CD14-positive monocyte (primary cell): ENCODE measurements around the gene ZNF232. TPM values are rescaled to one million over a fixed set of nuclear protein-coding genes. Genes with fewer than 3 reads are reported as not detected.
"Not testable (repeated sequence)": the region's sequence is repeated elsewhere in the genome, so short reads cannot be mapped to it uniquely, and the experiment has no call there.

Experiments
- DNase-seq, 3 donors: peaks; one replicate each; pipeline ENCODE4 v3.0.0-alpha.2; 2011 to 2022
- H2AFZ ChIP-seq: 2 replicates; pipeline ENCODE4 v1.6.0; 2012; ENCODE audit warnings: mild to moderate bottlenecking, low read depth, low read length, inconsistent platforms; ENCODE audit not compliant: insufficient read depth, poor library complexity, severe bottlenecking
- H3K27ac ChIP-seq, 2 donors: 1 replicate in 1 of 2; 2 replicates in 1 of 2; pipeline ENCODE4 v1.5.1; 2012 to 2013; ENCODE audit warnings: low read length in 2 of 2, control low read depth in 1 of 2, inconsistent platforms in 1 of 2, low read depth in 1 of 2, mild to moderate bottlenecking in 1 of 2
- H3K27me3 ChIP-seq, 2 donors: one replicate each; pipeline versions ENCODE4 v1.6.0 to v1.6.1; 2011 to 2013; ENCODE audit warnings: low read length in 2 of 2; ENCODE audit not compliant: control insufficient read depth in 2 of 2, insufficient read depth in 2 of 2
- H3K36me3 ChIP-seq, 2 donors: replicated peaks in 1 of 2; 1 replicate in 1 of 2; 2 replicates in 1 of 2; pipeline versions ENCODE4 v1.5.1 to v1.6.1; 2012 to 2013; ENCODE audit warnings: low read length in 2 of 2, control low read depth in 1 of 2, inconsistent platforms in 1 of 2, mild to moderate bottlenecking in 1 of 2; ENCODE audit not compliant: insufficient read depth in 2 of 2, control insufficient read depth in 1 of 2
- H3K4me1 ChIP-seq, 2 donors: 1 replicate in 1 of 2; 2 replicates in 1 of 2; pipeline versions ENCODE4 v1.5.1 to v1.6.1; 2012 to 2013; ENCODE audit warnings: low read length in 2 of 2, control low read depth in 1 of 2, inconsistent platforms in 1 of 2, mild to moderate bottlenecking in 1 of 2, moderate library complexity in 1 of 2; ENCODE audit not compliant: insufficient read depth in 2 of 2, control insufficient read depth in 1 of 2
- H3K4me2 ChIP-seq: replicated peaks from 2 replicates; pipeline ENCODE3; 2012; ENCODE audit warnings: low read length, moderate library complexity, mild to moderate bottlenecking; ENCODE audit not compliant: poor library complexity, severe bottlenecking; ENCODE audit errors: extremely low read depth
- H3K4me3 ChIP-seq, 3 experiments: fragments of 200-600 bp in 1 of 3; sonication (generic) in 1 of 3; replicated peaks in 1 of 3; 1 replicate in 2 of 3; 2 replicates in 1 of 3; pipeline ENCODE4 v1.5.1; 2011 to 2013; ENCODE audit warnings: low read length in 3 of 3, mild to moderate bottlenecking in 3 of 3, control low read depth in 2 of 3, low read depth in 2 of 3, inconsistent platforms in 1 of 3, moderate library complexity in 1 of 3
- H3K79me2 ChIP-seq: 2 replicates; pipeline ENCODE4 v1.6.0; 2012; ENCODE audit warnings: mild to moderate bottlenecking, control low read depth, inconsistent platforms, low read length, moderate library complexity; ENCODE audit not compliant: insufficient read depth
- H3K9ac ChIP-seq: 2 replicates; pipeline ENCODE4 v1.6.0; 2017; ENCODE audit warnings: low read length, mild to moderate bottlenecking; ENCODE audit not compliant: insufficient read depth, poor library complexity, severe bottlenecking
- H3K9me3 ChIP-seq, 2 donors: replicated peaks in 1 of 2; 1 replicate in 1 of 2; 2 replicates in 1 of 2; pipeline versions ENCODE4 v1.5.1 to v1.6.1; 2012 to 2013; ENCODE audit warnings: low read length in 2 of 2, control low read depth in 1 of 2; ENCODE audit not compliant: control insufficient read depth in 1 of 2, insufficient read depth in 1 of 2
- H4K20me1 ChIP-seq: 2 replicates; pipeline ENCODE4 v1.6.0; 2012; ENCODE audit warnings: mild to moderate bottlenecking, low read length, control low read depth, moderate library complexity; ENCODE audit not compliant: insufficient read depth
- H3K27ac Mint-ChIP-seq, 7 donors: one replicate each; pipeline ENCODE4 v1.8.0; 2020; ENCODE audit warnings: mild to moderate bottlenecking in 7 of 7, mixed read lengths in 7 of 7, moderate library complexity in 6 of 7, inconsistent platforms in 2 of 7
- H3K27me3 Mint-ChIP-seq, 3 donors: one replicate each; pipeline ENCODE4 v1.8.0; 2021 to 2022; ENCODE audit warnings: low read depth in 3 of 3, mild to moderate bottlenecking in 3 of 3, mixed read lengths in 3 of 3, moderate library complexity in 3 of 3, inconsistent platforms in 1 of 3
- H3K36me3 Mint-ChIP-seq, 2 donors: one replicate each; pipeline ENCODE4 v1.8.0; 2020; ENCODE audit warnings: mixed read lengths in 2 of 2, inconsistent platforms in 1 of 2, mild to moderate bottlenecking in 1 of 2
- H3K4me1 Mint-ChIP-seq: one replicate; pipeline ENCODE4 v1.8.0; 2020; ENCODE audit warnings: mild to moderate bottlenecking, mixed read lengths
- H3K4me3 Mint-ChIP-seq, 2 donors: one replicate each; pipeline ENCODE4 v1.8.0; 2020; ENCODE audit warnings: mild to moderate bottlenecking in 2 of 2, mixed read lengths in 2 of 2, moderate library complexity in 1 of 2
- H3K9me3 Mint-ChIP-seq, 7 donors: one replicate each; pipeline ENCODE4 v1.8.0; 2020 to 2022; ENCODE audit warnings: mixed read lengths in 7 of 7, mild to moderate bottlenecking in 6 of 7, moderate library complexity in 6 of 7, inconsistent platforms in 2 of 7
- WGBS: methylation state at CpG from one replicate; pipeline ENCODE4 v1.1.5; 2013; ENCODE audit warnings: missing lambda C conversion rate; ENCODE audit not compliant: insufficient coverage; 5-methylcytosine and 5-hydroxymethylcytosine counted together
- intact Hi-C, 2 donors: fragments of 100-400 bp; cut with micrococcal nuclease; formaldehyde crosslinking; loops; one replicate each; pipeline versions ENCODE4 v1.15.0 to v1.15.1; 2023
- polyA plus RNA-seq, 3 donors: library from polyadenylated mRNA; depleted of rRNA in 1 of 3; unstranded in 2 of 3; stranded (reverse) in 1 of 3; fragments of 300-500 nt in 2 of 3; fragments of >200 nt in 1 of 3; fragmentation: Illumina TruSeq in 2 of 3; gene quantifications; 1 replicate in 2 of 3; 2 replicates in 1 of 3; pipeline ENCODE4 v1.2.3, GENCODE V29; 2012 to 2021
- TF ChIP-seq, protein P1 (sequence below): fragments of 200-600 bp; IDR thresholded peaks from one replicate; pipeline ENCODE4 v1.8.0; 2022; ENCODE audit warnings: antibody characterized with exemption, mild to moderate bottlenecking

The ZNF232 gene
- polyA plus RNA-seq, 3 donors = 2.2 to 3.1 (median 3.0) TPM

DNA sequence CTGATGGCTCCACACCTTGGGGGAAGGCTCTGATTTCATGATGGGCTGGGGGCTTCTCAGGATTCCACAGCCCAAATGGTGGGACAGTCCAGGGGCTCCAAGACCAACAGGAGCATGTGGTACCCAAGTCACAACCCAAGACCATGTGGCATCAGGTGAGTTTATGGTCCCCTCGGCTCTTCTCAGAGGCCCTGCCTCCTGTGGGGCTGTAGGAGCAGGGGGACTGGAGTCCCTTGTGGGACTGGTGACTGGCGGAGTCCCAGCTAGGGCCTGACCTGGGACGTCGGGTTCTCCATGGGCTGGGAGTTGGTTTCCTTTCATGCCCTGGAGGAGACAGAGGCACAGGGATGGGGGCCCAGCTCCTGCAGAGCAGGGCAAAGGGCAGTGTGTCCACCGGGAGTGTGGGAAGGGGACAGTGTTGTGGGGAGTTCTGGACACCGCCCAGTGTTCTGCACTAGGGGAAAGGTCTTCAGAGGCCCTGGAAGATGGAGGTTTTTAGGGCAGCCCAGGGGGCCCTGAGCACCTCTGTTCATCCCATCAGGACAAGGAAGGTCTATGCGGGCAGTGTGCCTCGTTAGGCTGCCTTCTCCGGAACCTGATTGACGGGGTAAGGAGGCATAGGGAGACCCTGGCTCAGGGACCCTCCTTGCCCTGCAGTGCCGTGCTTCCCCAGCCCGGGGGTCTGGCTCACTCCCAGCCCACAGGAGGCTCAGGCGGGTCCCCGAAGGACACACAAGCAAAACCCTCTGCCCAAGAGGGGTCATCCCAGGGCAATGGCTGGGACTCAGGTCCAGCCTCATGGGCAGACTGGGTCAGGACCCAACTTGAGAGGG, 25.1 kb upstream of the ZNF232 start:
- H3K9ac ChIP-seq, H3K4me1 ChIP-seq, H3K27ac Mint-ChIP-seq, DNase-seq, H3K4me1 Mint-ChIP-seq, H3K27me3 Mint-ChIP-seq, H3K27ac ChIP-seq, H3K36me3 ChIP-seq, H3K4me3 Mint-ChIP-seq, H2AFZ ChIP-seq, H3K9me3 ChIP-seq, H3K4me2 ChIP-seq, intact Hi-C loops, H3K4me3 ChIP-seq, H3K36me3 Mint-ChIP-seq, H3K27me3 ChIP-seq, H3K79me2 ChIP-seq, H4K20me1 ChIP-seq, H3K9me3 Mint-ChIP-seq: not testable (repeated sequence)
- whole genome bisulfite sequencing = 97% methylated on average over 12 of the region's 14 CpGs

GRCh38 chr17:5135726-5136579, 24.3 kb upstream of the ZNF232 start:
- Mint-ChIP-seq H3K4me3 (no peak overlapping the region), H3K27ac (no peak overlapping the region), H3K4me1 (peaks cover 4% of the 10 kb centered on the region), H3K9me3 (no peaks in the 10 kb centered on the region), H3K27me3 (peaks cover 2 to 3% (median 2%) of the 10 kb centered on the region in 3 donors), H3K36me3 (no peaks in the 10 kb centered on the region)
- no peak for DNase-seq
- Histone ChIP-seq H3K27ac (no peak overlapping the region), H3K9ac (no peak overlapping the region), H2AFZ (no peak overlapping the region), H3K79me2 (no peaks in the 10 kb centered on the region), H3K9me3 (no peaks in the 10 kb centered on the region), H3K4me1 (no peaks in the 10 kb centered on the region), H4K20me1 (no peaks in the 10 kb centered on the region), H3K27me3 (no peaks in the 10 kb centered on the region), H3K4me2 (no peak overlapping the region), H3K36me3 (no peaks in the 10 kb centered on the region), H3K4me3 (no peak overlapping the region)
- 93% methylated on average over 12 of the region's 14 CpGs for WGBS
- TF ChIP-seq, protein P1, sequence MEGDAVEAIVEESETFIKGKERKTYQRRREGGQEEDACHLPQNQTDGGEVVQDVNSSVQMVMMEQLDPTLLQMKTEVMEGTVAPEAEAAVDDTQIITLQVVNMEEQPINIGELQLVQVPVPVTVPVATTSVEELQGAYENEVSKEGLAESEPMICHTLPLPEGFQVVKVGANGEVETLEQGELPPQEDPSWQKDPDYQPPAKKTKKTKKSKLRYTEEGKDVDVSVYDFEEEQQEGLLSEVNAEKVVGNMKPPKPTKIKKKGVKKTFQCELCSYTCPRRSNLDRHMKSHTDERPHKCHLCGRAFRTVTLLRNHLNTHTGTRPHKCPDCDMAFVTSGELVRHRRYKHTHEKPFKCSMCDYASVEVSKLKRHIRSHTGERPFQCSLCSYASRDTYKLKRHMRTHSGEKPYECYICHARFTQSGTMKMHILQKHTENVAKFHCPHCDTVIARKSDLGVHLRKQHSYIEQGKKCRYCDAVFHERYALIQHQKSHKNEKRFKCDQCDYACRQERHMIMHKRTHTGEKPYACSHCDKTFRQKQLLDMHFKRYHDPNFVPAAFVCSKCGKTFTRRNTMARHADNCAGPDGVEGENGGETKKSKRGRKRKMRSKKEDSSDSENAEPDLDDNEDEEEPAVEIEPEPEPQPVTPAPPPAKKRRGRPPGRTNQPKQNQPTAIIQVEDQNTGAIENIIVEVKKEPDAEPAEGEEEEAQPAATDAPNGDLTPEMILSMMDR = no peak
- intact Hi-C loops = no loop called here

DNA sequence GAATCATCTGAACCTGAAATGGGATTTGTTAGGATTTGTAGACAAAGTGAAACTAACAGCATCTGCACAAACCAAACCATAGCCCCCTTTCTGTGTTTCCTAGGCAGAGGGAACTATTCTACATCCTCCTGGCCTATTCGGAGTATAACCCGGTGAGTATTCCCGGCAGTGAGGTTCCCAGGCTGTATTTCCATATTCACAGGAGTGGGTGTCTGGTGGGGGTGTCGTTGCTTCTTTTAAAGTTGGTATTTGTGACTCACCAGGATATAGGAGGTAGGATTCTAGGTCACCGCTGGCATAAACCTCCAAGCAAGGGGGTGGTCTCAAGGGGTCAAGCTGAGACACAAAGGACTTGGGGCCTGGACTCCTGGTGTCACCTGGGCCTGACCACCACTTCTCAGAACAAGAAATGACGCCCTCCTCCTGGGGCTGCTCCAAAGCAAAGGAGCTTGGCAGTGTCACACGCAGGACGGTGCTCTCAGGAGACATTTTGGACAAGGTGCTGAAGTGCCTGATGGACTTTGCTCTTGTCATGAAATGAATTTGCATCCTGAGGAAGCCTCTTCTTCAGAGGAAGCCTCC, 23.5 kb upstream of the ZNF232 start:
- H2AFZ ChIP-seq, H3K27ac ChIP-seq, H4K20me1 ChIP-seq, H3K27me3 ChIP-seq, H3K9me3 Mint-ChIP-seq, H3K79me2 ChIP-seq, H3K27ac Mint-ChIP-seq, H3K36me3 ChIP-seq, H3K4me1 ChIP-seq, intact Hi-C loops, H3K4me3 Mint-ChIP-seq, H3K36me3 Mint-ChIP-seq, H3K27me3 Mint-ChIP-seq, H3K9ac ChIP-seq, H3K4me3 ChIP-seq, H3K4me2 ChIP-seq, H3K9me3 ChIP-seq, H3K4me1 Mint-ChIP-seq, DNase-seq: not testable (repeated sequence)
- WGBS = 100% methylated on average over 4 of the region's 8 CpGs
